H9 (cell line): ENCODE measurements around the gene PXDN. TPM values are rescaled to one million over a fixed set of nuclear protein-coding genes. Genes with fewer than 3 reads are reported as not detected.

Source experiments
- DNase-seq: peaks from one replicate; pipeline ENCODE4 v3.0.0-alpha.2; 2017
- H2AFZ ChIP-seq: one replicate; pipeline ENCODE4 v1.6.1; 2013; ENCODE audit warnings: mild to moderate bottlenecking, low read length, control low read depth, moderate library complexity
- H2AK5ac ChIP-seq: 2 replicates; pipeline ENCODE4 v1.6.1; 2013; ENCODE audit warnings: low read length, control low read depth, mixed read lengths; ENCODE audit not compliant: insufficient read length
- H2BK120ac ChIP-seq: one replicate; pipeline ENCODE4 v1.6.1; 2013; ENCODE audit warnings: low read depth, mild to moderate bottlenecking, low read length, control low read depth, inconsistent platforms; ENCODE audit not compliant: poor library complexity, severe bottlenecking
- H2BK12ac ChIP-seq: 2 replicates; pipeline ENCODE4 v1.6.1; 2013; ENCODE audit warnings: low read length, control low read depth, mixed read lengths, low read depth; ENCODE audit not compliant: insufficient read length
- H2BK15ac ChIP-seq: 2 replicates; pipeline ENCODE4 v1.6.1; 2013; ENCODE audit warnings: low read depth, low read length, control low read depth
- H2BK20ac ChIP-seq: one replicate; pipeline ENCODE4 v1.6.1; 2013; ENCODE audit warnings: low read depth, mild to moderate bottlenecking, low read length, control low read depth, inconsistent platforms; ENCODE audit not compliant: poor library complexity, severe bottlenecking
- H2BK5ac ChIP-seq: 2 replicates; pipeline ENCODE4 v1.6.1; 2013; ENCODE audit warnings: low read length, control low read depth, mixed read lengths; ENCODE audit not compliant: insufficient read length
- H3K14ac ChIP-seq: 2 replicates; pipeline ENCODE4 v1.6.1; 2013; ENCODE audit warnings: low read length, control low read depth; ENCODE audit not compliant: insufficient read depth
- H3K18ac ChIP-seq: 2 replicates; pipeline ENCODE4 v1.6.1; 2013; ENCODE audit warnings: low read depth, mild to moderate bottlenecking, mixed read lengths, low read length, control low read depth; ENCODE audit not compliant: insufficient read length
- H3K23ac ChIP-seq: 2 replicates; pipeline ENCODE4 v1.6.1; 2013; ENCODE audit warnings: low read length, control low read depth, mixed read lengths, low read depth; ENCODE audit not compliant: insufficient read length
- H3K23me2 ChIP-seq: 2 replicates; pipeline ENCODE4 v1.6.1; 2013; ENCODE audit warnings: low read depth, mild to moderate bottlenecking, mixed read lengths, low read length, control low read depth; ENCODE audit not compliant: insufficient read length, poor library complexity, severe bottlenecking
- H3K27ac ChIP-seq: 2 replicates; pipeline ENCODE4 v1.5.1; 2013; ENCODE audit warnings: low read length, control low read depth, mixed read lengths, low read depth; ENCODE audit not compliant: insufficient read length
- H3K27me3 ChIP-seq: 2 replicates; pipeline ENCODE4 v1.6.1; 2013; ENCODE audit warnings: low read length, control low read depth, inconsistent platforms; ENCODE audit not compliant: insufficient read depth
- H3K4ac ChIP-seq: 2 replicates; pipeline ENCODE4 v1.6.1; 2013; ENCODE audit warnings: low read depth, mild to moderate bottlenecking, control low read depth, inconsistent platforms, low read length, moderate library complexity
- H3K4me1 ChIP-seq: 2 replicates; pipeline ENCODE4 v1.6.1; 2013; ENCODE audit warnings: low read length, control low read depth, inconsistent platforms; ENCODE audit not compliant: insufficient read depth
- H3K4me2 ChIP-seq: 2 replicates; pipeline ENCODE4 v1.6.1; 2013; ENCODE audit warnings: low read length, control low read depth, mixed read lengths; ENCODE audit not compliant: insufficient read length, insufficient read depth
- H3K56ac ChIP-seq: 2 replicates; pipeline ENCODE4 v1.6.1; 2013; ENCODE audit warnings: low read depth, mild to moderate bottlenecking, mixed read lengths, low read length, control low read depth; ENCODE audit not compliant: insufficient read length
- H3K79me1 ChIP-seq: 2 replicates; pipeline ENCODE4 v1.6.1; 2013; ENCODE audit warnings: low read depth, mild to moderate bottlenecking, moderate library complexity, low read length, control low read depth, inconsistent platforms; ENCODE audit not compliant: insufficient read depth, poor library complexity, severe bottlenecking
- H3K79me2 ChIP-seq: 2 replicates; pipeline ENCODE4 v1.6.1; 2013; ENCODE audit warnings: low read length, control low read depth, inconsistent platforms; ENCODE audit not compliant: insufficient read depth
- H3K9ac ChIP-seq: 2 replicates; pipeline ENCODE4 v1.6.1; 2013; ENCODE audit warnings: low read length, control low read depth, mixed read lengths; ENCODE audit not compliant: insufficient read length; ENCODE audit errors: extremely low read depth
- H3K9me3 ChIP-seq: one replicate; pipeline ENCODE4 v1.6.1; 2013; ENCODE audit warnings: low read depth, low read length, inconsistent platforms; ENCODE audit not compliant: control insufficient read depth
- H3T11ph ChIP-seq: one replicate; pipeline ENCODE4 v1.6.1; 2013; ENCODE audit warnings: mild to moderate bottlenecking, low read length, control low read depth, inconsistent platforms
- H4K20me1 ChIP-seq: one replicate; pipeline ENCODE4 v1.6.1; 2013; ENCODE audit not compliant: control insufficient read depth, insufficient read length, insufficient read depth
- H4K5ac ChIP-seq: 2 replicates; pipeline ENCODE4 v1.6.1; 2013; ENCODE audit warnings: low read depth, mild to moderate bottlenecking, mixed read lengths, low read length, control low read depth; ENCODE audit not compliant: insufficient read length
- H4K8ac ChIP-seq: replicated peaks from 2 replicates; pipeline ENCODE4 v1.6.1; 2013; ENCODE audit warnings: low read length, control low read depth, mixed read lengths, low read depth; ENCODE audit not compliant: insufficient read length
- H4K91ac ChIP-seq: 2 replicates; pipeline ENCODE4 v1.6.1; 2013; ENCODE audit warnings: low read depth, mild to moderate bottlenecking, moderate library complexity, mixed read lengths, low read length, control low read depth; ENCODE audit not compliant: insufficient read length
- H3K27ac Mint-ChIP-seq, 3 experiments: 2 replicates in 2 of 3; 3 replicates in 1 of 3; pipeline ENCODE4 v1.8.0; 2020 to 2021; ENCODE audit warnings: mixed read lengths in 3 of 3, mild to moderate bottlenecking in 1 of 3, moderate library complexity in 1 of 3
- H3K27me3 Mint-ChIP-seq: 2 replicates; pipeline ENCODE4 v1.8.0; 2021; ENCODE audit warnings: low read depth, mild to moderate bottlenecking, moderate library complexity, mixed read lengths
- H3K36me3 Mint-ChIP-seq, 3 experiments: 2 replicates in 2 of 3; 3 replicates in 1 of 3; pipeline ENCODE4 v1.8.0; 2020 to 2021; ENCODE audit warnings: low read depth in 3 of 3, mixed read lengths in 3 of 3; ENCODE audit not compliant: insufficient read depth in 1 of 3
- H3K4me1 Mint-ChIP-seq, 2 experiments: 2 replicates each; pipeline ENCODE4 v1.8.0; 2020; ENCODE audit warnings: mixed read lengths in 2 of 2
- H3K4me3 Mint-ChIP-seq, 2 experiments: 2 replicates in 1 of 2; 3 replicates in 1 of 2; pipeline ENCODE4 v1.8.0; 2020 to 2021; ENCODE audit warnings: mild to moderate bottlenecking in 2 of 2, mixed read lengths in 2 of 2, moderate library complexity in 1 of 2
- H3K9me3 Mint-ChIP-seq, 2 experiments: 2 replicates in 1 of 2; 3 replicates in 1 of 2; pipeline ENCODE4 v1.8.0; 2020; ENCODE audit warnings: mild to moderate bottlenecking in 2 of 2, mixed read lengths in 2 of 2, moderate library complexity in 1 of 2
- CTCF ChIP-seq: fragments of 200-600 bp; sonication (generic); conservative IDR thresholded peaks from 3 replicates; pipeline ENCODE4 v1.8.0; 2021; ENCODE audit warnings: antibody characterized with exemption, mild to moderate bottlenecking
- WGBS: extraction: QIAGEN DNeasy Blood & Tissue Kit; methylation state at CpG from one replicate; pipeline ENCODE4 v1.1.7; 2013; ENCODE audit warnings: missing lambda C conversion rate, low lambda C conversion rate, mixed read lengths; ENCODE audit not compliant: insufficient read length; ENCODE audit errors: extremely low coverage; 5-methylcytosine and 5-hydroxymethylcytosine counted together
- total RNA-seq: library from RNA; stranded (reverse); gene quantifications from 2 replicates; pipeline ENCODE4 v1.2.1, GENCODE V29; 2021

Gene PXDN
- total RNA-seq, 1 experiment from 2014 or later: 146 TPM

DNA sequence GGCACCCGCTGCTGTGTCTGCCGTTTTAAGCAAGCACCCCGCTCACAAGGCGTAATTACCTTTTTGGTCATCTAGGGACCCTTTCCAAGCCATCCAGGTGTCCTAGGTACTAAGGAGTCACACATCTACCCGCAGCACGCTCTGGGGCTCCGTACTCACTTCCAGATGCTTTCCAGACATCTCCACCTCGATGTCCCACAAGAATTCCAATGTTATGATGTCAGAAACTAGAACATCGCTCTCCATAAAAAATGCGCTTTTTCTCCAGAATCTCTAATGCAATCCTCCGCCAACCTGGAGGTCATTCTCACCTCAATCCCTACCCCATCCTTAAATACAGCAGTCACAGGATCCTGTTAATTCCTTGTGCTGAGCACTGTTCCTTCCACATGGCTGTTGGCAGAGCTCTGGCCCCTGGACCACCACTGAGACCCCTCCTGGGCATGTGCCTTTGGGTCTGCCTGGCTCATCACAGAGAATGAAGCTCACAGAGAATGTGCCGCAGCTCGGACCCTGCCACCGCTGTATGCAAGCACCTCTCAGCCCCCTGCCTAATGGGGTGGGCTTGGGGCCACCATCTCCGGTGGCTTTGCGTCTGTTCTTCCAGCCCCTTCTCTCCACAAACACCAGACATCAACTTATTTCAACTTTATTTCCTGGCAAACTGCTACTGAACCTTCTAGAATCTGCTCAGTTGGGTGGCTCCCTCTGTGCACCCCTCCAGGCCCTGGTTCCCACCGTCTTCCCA, 4.6 kb upstream of the PXDN start:
- Mint-ChIP-seq H3K27me3 (peaks cover 49% of the 10 kb centered on the region), H3K4me1 (peaks cover 13 to 19% of the 10 kb centered on the region in 2 experiments), H3K36me3 (peaks cover 8 to 14% (median 8%) of the 10 kb centered on the region in 3 experiments), H3K4me3 (no peak overlapping the region), H3K9me3 (peaks cover 10 to 16% of the 10 kb centered on the region in 2 experiments), H3K27ac (no peak overlapping the region)
- Histone ChIP-seq H4K91ac (no peak overlapping the region), H3K9me3 (no peaks in the 10 kb centered on the region), H3T11ph (no peak overlapping the region), H3K18ac (no peak overlapping the region), H3K4me1 (no peaks in the 10 kb centered on the region), H3K56ac (no peak overlapping the region), H3K79me1 (no peaks in the 10 kb centered on the region), H4K20me1 (no peaks in the 10 kb centered on the region), H2BK5ac (no peak overlapping the region), H2AK5ac (no peak overlapping the region), H3K79me2 (no peaks in the 10 kb centered on the region), H4K8ac (no peak overlapping the region), H2BK15ac (no peak overlapping the region), H3K23ac (no peak overlapping the region), H3K4me2 (no peak overlapping the region), H4K5ac (no peak overlapping the region), H3K27me3 (no peaks in the 10 kb centered on the region), H3K14ac (no peak overlapping the region), H3K27ac (no peak overlapping the region), H3K23me2 (peaks cover 2% of the 10 kb centered on the region), H2AFZ (no peak overlapping the region), H2BK12ac (no peak overlapping the region), H3K4ac (no peak overlapping the region), H3K9ac (no peak overlapping the region), H2BK20ac (no peak overlapping the region), H2BK120ac (no peak overlapping the region)
- no CpG with 5 or more reads among the region's 17 CpGs for WGBS
- TF ChIP-seq CTCF: no peak
- peak; percentile 19 for DNase-seq
